Renal cortical epithelial cell (primary cell): ENCODE measurements around the gene SCFD2. TPM values are rescaled to one million over a fixed set of nuclear protein-coding genes. Genes with fewer than 3 reads are reported as not detected.
"Not testable (repeated sequence)": the region's sequence is repeated elsewhere in the genome, so short reads cannot be mapped to it uniquely, and the experiment has no call there.

ENCODE experiments used
- DNase-seq: peaks from one replicate; pipeline ENCODE4 v3.0.0-alpha.2; 2011; ENCODE audit warnings: low read depth
- total RNA-seq: library from RNA; depleted of rRNA; stranded (reverse); fragments of >200 nt; gene quantifications from 2 replicates; pipeline ENCODE4 v1.2.3, GENCODE V29; 2014

SCFD2 gene
- total RNA-seq, 1 donor from 2014 or later, result 22.7 TPM

DNA sequence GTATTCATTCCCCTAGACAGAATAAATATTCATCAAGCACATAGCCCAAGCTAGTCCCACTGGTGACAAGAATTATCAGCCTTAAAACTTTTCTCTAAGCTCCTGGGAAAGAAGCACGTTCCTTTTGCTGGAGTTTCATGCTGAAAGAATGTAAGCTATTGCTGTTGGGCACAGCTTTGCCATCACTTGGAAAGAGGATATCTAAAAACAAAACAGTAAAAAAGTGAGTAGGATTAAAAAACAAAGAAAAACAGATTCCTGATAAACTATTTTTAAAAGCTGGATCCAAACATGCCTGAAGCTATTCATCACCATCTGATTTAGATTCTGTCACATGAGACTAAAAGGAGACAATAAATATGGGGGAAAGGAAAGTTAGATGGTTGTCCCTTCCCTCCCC, 176.8 kb downstream of the SCFD2 start:
- DNase-seq, result peak; percentile 68

DNA sequence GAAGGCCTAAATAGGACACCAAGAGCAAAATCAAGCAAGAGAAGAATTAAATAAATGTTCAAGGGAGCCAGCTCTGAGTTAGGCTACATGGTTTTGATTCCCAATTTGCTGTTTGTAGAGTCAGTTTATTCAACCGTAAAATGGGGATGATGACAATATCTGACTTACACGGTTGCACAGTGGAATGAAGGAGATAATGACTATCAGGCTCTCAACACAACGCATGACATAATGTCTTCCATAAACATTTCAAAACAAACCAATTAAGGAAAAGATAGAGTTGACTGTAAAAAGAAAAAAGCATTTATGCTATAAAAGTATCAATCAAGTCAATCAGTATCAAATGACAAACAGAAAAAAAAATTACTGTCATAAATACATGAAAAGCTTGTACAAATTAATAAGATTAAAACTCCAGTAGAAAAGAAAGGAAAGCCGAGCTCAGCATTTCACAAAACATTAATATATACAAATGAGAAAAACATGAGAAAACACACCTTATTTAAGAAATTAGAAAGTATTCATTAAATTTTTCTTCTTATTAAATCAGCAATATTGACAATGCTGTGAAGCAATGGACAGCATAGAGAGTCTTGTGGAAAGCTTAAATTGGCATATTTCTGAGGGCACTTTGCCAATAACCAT, 179.0 kb downstream of the SCFD2 start:
- peak; percentile 18 for DNase-seq

DNA sequence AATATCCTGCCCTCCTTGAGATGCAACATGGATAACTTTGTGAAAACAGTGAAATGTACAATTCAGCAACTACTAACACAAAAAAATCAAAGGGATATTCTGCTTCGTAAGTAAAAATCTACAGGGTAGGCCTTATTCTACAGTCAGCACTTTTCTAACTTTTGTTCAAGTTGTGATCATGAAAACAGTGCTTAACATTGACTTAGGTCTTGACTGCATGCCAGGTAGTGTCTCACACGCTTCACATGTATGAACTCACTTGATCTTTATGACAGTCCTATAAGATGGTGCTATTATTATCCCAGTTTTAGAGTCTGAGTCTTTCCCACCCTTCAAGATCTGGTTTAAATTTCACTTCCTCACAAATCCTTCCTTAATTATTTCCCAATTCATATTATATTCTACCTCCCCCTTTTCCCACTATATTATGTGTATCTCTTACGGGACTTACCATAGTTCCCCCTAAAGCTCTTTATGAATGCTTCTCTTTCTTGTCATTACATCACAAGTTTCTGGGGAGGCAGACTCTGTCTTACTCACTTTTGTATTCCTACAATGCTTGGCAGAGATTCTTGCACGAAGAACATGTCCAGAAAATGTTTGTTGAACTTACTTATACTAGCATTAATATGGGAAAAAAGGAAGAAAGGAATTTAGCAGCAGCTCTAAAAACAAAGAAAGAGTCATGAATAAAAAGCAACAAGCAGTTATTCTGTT, 179.8 kb downstream of the SCFD2 start:
- peak; percentile 8 for DNase-seq

DNA sequence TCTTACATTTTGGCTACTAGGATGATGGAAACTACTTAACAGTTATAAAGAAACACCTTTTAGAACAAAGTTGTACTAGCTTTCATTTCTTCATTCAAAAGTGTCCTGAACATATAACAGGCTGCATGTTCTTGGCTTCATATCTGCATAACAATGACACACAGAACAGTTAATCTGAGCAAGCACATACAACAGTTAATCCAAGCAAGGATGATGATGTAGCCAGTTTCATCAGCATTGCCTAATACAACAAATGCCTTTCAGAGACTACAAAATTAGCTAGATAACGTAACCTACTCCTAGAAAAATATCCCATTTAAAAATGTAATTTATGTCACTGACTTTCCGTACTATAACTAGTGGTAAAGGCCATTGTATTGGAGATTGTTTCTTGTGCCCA, 182.1 kb downstream of the SCFD2 start:
- DNase-seq, result no peak

DNA sequence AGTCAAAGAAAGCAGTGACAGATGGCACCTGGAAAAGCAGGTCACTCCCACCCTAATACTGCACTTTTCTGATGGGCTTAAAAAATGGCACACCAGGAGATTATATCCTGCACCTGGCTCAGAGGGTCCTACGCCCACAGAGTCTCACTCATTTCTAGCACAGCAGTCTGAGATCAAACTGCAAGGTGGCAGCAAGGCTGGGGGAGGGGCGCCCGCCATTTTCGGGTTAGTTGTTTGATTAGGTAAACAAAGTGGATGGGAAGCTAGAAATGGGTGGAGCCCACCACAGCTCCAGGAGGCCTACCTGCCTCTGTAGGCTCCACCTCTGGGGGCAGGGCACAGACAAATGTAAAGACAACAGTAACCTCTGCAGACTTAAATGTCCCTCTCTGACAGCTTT, 188.1 kb downstream of the SCFD2 start:
- not testable (repeated sequence) for DNase-seq

DNA sequence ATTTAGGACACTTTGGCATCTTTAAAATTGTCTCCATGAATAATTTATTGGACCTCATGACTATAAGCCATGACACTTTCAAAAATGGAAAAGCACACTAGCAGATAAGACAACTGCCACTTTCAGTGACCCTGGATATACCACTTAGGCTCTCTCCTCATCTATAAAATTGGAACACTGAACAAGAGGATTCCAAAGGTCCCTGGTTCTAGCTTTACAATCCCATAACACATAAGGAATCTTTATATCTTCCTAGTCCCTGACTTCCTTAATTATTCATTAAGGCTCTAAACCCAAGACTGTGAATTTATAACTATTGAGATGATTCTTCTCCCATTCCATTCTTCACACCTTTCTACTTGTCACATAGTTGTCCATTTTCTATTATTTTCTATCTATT, 190.2 kb downstream of the SCFD2 start:
- DNase-seq, result no peak

DNA sequence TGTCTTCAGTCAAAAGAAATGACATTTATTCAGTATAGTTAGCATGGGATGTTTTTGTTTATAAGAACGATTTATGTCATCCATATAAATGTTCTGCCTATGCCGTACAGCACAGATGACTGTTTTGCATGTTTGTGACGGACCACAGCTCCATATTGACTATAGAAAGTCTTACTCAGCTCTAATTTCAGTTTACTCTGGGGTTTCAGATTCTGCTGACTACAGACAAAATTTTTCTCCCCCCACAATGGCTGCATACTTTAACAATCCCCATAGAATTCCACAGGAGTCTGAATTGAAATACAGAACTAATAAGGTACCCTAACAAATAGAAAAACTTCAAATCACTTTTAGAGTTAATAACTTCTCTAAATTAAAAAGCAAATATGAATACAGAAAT, 191.0 kb downstream of the SCFD2 start:
- DNase-seq, result no peak

DNA sequence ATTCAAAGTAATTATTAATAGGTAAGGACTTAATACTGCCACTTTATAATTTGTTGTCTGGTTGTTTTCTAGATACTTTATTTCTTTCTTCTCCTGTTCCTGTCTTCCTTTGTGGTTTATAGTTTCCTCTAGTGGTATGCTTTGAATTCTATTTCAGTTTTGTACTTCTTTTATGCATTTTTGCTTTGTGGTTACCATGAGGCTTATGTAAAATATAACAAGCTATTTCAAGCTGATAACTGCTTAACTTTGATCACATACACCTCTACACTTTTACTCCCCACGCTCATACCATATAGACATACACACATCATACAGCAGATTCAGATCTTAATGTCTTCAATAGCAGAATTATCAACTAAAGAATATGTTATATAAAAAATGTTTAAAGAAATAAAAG, 192.3 kb downstream of the SCFD2 start:
- DNase-seq, result no peak

DNA sequence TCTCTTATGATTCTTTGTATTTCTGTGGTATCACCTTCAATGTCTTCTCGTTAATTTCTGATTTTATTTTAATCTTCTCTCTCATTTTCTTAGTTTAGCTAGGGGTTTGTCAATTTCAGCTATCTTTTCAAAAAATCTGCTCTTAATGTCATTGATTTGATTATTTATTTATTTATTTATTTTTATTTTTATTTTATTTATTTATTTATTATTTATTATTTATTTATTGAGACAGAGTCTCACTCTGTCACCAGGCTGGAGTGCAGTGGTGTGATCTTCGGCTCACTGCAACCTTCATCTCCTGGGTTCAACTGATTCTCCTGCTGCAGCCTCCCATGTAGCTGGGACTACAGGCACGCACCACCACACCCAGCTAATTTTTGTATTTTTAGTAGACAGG, 194.1 kb downstream of the SCFD2 start:
- DNase-seq, result no peak

DNA sequence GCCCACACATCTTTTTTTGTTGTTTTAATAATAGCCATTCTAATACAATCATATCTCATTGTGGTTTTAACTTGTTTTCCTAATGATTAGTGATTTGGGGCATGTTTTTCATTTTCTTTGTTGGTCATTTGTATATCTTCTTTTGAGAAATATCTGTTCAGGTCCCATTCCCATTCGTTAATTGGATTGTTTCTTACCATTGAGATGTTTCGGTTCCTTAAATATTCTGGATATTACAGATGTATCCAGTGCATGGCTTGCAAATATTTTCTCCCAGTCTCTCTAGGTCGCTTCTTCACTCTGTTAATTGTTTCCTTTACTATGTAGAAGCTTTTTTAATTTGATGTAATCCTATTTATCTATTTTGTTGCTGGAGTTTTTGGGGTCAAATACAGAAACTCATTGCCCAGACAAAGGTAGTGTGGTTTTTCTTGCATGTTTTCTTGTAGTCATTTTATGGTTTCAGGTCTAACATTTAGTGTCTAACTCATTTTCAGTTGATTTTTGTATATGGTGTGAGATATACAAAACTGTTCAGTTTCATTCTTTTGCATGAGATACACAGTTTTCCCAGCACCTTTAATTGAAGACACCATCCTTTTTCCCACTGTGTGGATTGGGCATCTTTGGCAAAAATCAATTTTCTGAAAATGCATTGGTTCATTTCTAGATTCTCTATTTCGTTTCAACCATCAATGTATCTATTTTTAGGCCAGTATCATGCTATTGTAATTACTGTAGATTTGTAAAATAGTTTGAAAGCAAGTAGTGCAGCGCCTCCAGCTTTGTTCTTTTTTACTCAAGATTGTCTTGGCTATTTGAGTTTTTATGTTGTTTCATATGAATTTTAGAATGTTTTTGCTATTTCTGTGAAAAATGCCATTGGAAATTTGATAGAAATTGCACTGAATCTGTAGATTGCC, 195.9 kb downstream of the SCFD2 start:
- no peak for DNase-seq

DNA sequence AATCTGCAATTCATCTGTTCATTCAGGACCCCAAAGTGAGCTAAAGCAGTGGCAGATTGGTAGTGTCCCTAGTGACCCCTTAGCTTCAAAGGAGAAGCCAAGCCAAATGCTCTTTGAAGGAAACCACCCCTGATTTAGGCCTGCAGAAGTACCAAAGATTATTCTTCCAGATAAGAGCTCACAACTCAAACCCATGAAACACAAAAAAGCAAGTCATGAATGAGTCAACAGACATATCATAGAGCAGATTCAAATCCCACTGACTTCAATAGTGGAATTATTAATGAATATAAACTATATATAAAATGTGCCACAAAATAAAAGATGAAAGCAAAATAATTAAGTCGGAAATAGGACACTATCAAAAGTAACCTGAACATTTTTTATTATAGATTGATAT, 197.6 kb downstream of the SCFD2 start:
- no peak for DNase-seq

DNA sequence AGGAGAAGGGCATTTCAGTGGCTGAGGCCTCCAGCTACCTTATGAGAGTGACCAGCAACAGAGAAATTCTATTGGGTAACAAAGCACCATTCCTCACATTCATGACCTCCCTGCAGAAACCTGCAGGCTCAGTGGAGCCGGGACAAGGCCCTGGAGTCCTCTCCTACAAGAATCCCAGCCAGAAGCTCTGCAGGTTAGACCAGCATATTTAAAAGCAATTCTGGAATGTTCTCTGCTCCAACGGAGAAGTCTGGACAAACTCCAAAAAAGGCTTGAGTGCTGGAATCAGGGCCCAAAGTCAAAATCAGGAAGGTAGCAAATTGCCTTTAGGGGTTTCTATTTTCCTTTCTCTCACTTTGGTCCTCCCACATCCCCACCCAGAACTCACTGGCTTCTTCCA, 202.9 kb downstream of the SCFD2 start:
- no peak for DNase-seq

DNA sequence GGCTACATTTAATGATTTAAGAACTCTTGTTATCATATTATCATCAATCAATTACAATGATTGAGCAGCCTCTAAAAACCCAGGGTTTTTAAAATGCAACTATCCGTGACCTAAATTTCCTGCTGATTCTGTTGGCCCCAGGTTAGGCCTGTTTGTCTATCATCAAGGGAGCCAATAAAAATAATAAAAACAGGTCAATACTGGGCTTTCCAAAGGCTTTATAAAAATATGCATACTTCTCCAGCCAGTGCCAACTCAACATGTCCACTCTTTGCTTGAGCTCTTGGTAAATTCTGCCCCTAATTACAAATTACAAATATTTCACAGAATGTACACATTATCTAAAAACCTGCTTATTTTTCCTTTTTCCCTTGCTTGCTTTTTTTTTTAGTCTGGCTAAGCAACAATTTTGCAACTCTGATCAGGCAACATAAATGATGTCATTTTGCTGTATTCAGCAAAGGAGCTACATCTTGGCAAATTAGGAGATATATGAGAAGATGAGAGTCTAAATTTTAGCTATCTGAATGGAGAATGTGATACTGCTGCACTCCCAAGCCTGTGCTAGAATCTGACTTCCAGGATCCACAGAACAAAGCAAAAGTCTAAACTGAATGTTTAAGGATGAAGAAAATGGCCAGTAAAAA, 204.0 kb downstream of the SCFD2 start:
- DNase-seq, result no peak

DNA sequence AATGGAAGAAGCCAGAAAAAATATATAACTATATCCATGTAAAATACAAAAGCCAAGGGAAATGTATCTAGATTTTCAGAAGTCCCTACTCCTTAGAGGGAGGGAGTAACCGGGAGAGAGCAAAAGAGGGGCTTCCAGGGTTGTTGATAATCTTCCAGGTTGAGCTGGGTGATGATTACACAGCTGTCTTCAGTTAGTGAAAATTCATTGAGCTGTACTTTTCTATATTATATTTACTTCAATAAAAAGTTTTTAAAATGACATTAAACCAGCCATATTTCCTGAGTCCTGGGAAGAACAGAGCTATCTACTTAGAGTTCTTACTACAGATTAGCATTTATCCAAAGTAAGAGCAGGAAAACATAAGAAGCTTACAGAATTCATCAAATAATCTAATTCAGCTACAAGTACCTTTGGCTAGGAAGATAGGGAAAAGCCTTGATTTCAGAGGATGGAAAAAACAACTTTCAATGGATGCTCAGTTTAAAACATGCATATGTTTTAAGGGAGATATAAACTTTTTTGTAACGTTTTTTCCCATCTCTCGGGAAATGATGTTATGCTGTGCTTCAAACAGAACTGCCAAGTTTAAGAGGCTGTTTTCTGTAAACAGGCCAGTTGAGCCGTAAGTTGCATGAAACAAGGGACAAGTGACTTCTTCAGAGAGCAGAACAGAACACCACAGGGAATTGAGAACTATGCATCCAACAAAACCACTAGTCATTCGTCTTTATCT, 204.6 kb downstream of the SCFD2 start:
- no peak for DNase-seq

DNA sequence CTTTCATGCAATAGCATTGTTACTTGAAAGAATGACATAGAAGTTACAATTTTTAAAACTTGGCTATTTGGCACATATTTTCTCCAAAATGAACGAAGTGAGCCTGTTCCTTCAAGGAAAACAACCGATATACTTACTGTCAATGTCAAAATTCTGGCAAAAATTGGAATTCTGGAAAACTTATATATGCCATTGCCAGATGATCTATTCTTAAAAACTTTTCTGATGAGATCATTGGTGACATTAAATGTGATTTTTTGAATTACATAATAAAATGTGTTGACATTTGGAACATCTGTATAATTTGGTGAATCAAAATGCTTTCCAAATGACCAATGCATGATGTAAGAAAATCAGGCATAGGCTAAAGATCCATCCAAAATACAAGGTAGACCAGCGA, 209.0 kb downstream of the SCFD2 start:
- no peak for DNase-seq

DNA sequence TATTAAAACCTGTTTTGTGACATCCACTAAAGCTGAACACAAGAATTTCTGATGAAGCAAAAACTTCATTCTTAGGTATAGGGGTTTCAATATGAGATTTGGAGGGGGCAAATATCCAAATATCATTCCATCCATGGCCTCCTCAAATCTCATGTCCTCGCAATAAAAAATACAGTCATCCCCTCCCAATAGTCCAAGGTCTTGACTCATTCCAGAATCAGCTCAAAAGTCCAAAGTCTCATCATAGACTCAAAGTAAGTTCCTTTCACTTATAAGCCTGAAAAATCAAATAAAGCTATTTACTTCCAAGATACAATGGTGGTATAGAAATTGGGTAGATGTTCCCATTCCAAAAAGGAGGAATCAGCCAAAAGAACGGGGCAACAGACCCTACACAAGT, 213.4 kb downstream of the SCFD2 start:
- DNase-seq, result no peak

DNA sequence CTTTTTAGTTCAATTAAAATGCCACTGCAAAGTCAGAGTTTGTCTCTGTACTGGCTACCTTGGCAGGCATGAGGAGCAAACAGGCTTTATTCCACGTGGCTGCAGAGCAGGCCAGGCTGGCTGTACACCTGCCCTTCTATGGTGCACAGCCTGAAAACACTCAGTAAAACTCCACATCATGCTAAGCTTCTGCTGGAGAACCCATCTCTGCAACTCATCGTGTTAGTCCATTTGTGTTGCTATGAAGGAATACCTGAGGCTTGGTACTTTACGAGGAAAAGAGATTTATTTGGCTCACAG, 214.4 kb downstream of the SCFD2 start:
- DNase-seq, result no peak

DNA sequence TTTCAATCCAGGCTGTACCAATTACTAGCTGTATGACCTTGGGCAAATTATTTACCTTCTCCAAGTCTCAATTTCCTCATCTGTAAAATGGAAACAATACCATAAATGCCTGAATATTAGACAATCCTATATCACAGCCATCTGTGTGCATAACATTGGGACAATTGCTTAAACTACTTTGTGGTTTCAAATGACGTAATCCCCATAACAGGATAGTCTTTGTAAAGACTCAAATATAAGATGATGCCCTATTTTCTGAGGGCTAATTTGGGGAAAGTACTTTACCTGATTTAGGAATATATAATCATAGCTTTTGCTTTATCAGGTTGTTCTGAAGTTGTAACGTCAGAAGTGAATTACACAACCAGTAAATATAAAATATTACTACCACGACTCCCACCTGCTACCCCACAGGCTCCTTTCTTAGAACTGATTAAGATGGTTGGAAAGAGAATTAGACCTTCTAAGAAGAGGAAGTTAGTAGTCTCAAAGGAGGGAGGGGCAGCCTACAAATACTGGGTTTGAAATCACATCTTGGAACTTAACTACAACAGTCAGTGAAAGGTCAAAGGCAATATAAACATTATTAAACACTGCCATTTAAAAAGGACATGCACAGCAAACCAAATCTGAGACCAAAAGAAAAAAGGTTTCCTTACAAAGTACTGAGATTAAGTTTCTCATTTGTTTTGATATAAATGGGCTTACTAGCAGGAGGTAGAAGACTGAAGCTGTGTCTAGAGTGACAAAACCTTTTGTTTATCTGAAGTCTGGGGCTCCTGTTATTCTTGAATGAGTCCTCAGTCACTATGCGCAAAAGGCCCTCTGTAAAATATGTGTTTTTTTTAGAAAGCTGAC, 215.0 kb downstream of the SCFD2 start:
- DNase-seq, result no peak

DNA sequence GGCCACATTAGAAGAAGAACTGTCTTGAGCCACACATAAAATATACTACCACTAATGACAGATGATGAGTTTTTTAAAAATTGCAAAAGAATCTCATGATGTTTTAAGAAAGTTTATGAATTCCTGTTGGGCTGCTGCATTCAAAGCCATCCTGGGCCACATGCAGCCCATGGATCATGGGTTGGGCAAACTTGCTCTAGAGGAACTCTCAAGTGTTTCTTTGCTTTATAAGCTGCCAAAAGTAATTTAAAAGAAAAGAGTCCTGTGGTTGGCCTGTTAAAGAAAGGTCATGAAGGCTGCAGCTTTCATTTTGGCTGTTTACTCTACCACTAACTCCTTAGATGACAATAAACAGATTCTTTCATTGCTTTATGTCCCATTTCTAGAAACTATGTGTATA, 218.2 kb downstream of the SCFD2 start:
- DNase-seq, result no peak

DNA sequence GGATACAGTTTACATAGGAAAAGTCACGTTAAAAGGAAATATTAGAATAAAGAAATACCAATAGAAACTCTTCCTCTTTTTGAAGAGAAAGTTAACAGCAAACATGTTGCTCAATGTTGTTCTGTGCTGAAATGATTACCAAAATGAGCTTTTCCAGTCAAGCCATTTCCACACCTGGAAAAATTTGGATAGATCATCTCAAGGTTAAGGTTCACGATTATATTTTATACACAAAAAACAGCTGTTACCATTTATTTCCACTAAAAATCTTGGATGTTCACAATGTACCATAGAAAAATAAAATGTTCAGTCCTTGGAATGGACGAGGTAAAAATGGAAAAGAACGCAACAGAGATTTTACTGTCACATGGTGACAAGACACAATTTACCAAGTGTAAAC, 218.7 kb downstream of the SCFD2 start:
- DNase-seq, result no peak

DNA sequence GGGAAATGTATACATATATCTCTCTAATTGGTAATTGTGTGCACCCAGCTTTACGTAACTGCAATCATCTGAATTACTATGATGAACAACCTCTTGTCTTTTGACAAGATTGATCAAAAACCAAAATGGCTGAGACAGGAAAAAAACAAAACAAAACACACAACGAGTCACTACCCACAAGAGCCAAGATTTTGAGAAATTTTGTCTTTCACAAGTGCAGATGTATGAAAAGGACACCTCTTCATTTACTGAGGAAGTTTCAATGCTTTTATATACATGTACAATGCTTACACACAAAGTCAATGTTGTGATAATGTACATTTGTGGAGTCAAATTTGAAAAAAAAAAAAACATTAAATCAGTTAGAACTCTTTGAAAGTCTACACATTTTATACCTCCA, 224.6 kb downstream of the SCFD2 start:
- DNase-seq, result no peak
